Peyer's patch (tissue), 4 donors: Measurements from ENCODE around the gene TCEAL7.

Experiments used
- POLR2A ChIP-seq, 2 donors: fragments of 450-650 bp; IDR thresholded peaks; one replicate each; pipeline ENCODE4 v1.5.1; 2017; ENCODE audit warnings: antibody characterized with exemption in 2 of 2, mild to moderate bottlenecking in 2 of 2, moderate library complexity in 2 of 2
- TF ChIP-seq, protein P1 (sequence below), 6 experiments: fragments of 450-650 bp in 4 of 6; fragments of 200-600 bp in 2 of 6; sonication (generic) in 1 of 6; IDR thresholded peaks; one replicate each; pipeline ENCODE4 v1.5.1; 2017 to 2019; ENCODE audit warnings: antibody characterized with exemption in 6 of 6, mild to moderate bottlenecking in 3 of 6, moderate library complexity in 1 of 6

DNA sequence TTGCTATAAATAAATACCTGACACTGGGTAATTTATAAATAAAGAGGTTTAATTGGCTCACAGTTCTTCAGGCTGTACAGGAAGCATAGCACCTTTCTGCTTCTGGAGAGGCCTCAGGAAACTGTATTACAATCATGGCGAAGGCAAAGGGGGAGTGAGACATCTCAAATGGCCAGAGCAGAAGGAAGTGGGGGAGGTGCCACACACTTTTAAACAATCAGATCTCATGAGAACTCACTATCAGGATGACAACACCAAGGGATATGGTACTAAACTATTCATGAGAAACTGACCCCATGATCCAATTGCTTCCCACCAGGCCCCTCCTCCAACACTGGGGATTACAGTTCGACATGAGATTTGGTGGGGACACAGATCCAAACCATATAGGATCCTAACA is 14.6 kb downstream of the TCEAL7 start:
- no peak for TF ChIP-seq POLR2A (IDR thresholded peaks at IDR 0.05)
- TF ChIP-seq, protein P1, sequence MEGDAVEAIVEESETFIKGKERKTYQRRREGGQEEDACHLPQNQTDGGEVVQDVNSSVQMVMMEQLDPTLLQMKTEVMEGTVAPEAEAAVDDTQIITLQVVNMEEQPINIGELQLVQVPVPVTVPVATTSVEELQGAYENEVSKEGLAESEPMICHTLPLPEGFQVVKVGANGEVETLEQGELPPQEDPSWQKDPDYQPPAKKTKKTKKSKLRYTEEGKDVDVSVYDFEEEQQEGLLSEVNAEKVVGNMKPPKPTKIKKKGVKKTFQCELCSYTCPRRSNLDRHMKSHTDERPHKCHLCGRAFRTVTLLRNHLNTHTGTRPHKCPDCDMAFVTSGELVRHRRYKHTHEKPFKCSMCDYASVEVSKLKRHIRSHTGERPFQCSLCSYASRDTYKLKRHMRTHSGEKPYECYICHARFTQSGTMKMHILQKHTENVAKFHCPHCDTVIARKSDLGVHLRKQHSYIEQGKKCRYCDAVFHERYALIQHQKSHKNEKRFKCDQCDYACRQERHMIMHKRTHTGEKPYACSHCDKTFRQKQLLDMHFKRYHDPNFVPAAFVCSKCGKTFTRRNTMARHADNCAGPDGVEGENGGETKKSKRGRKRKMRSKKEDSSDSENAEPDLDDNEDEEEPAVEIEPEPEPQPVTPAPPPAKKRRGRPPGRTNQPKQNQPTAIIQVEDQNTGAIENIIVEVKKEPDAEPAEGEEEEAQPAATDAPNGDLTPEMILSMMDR (IDR thresholded peaks at IDR 0.05) = no peak
